H7 (cell line): Measurements from ENCODE around the gene SH3RF3. TPM values are rescaled to one million over a fixed set of nuclear protein-coding genes. Genes with fewer than 3 reads are reported as not detected.

Experiments used
- DNase-seq: peaks from one replicate; pipeline ENCODE4 v3.0.0; 2012
- H3K27me3 ChIP-seq: 2 replicates; pipeline ENCODE4 v1.6.0; 2011; ENCODE audit warnings: mild to moderate bottlenecking, low read length; ENCODE audit not compliant: control insufficient read depth, insufficient read depth
- H3K36me3 ChIP-seq: replicated peaks from 2 replicates; pipeline ENCODE4 v1.5.1; 2011; ENCODE audit warnings: low read length; ENCODE audit not compliant: control insufficient read depth, insufficient read depth
- H3K4me3 ChIP-seq: 2 replicates; pipeline ENCODE4 v1.5.1; 2011; ENCODE audit warnings: low read depth, mild to moderate bottlenecking, control low read depth, low read length, moderate library complexity; ENCODE audit not compliant: insufficient read depth
- total RNA-seq: library from RNA; depleted of rRNA; stranded (reverse); fragments of >200 nt; shearing (Covaris generic); gene quantifications from 2 replicates; pipeline ENCODE4 v1.2.3, GENCODE V29; 2014

The SH3RF3 gene
- total RNA-seq, 1 experiment from 2014 or later: 0.80 TPM

GRCh38 chr2:109497463-109497862 lies 368.5 kb downstream of the SH3RF3 start:
- no peak for DNase-seq
- H3K36me3 ChIP-seq: no peaks in the 10 kb centered on the region
- no peak overlapping the region for H3K4me3 ChIP-seq
- no peaks in the 10 kb centered on the region for H3K27me3 ChIP-seq

DNA sequence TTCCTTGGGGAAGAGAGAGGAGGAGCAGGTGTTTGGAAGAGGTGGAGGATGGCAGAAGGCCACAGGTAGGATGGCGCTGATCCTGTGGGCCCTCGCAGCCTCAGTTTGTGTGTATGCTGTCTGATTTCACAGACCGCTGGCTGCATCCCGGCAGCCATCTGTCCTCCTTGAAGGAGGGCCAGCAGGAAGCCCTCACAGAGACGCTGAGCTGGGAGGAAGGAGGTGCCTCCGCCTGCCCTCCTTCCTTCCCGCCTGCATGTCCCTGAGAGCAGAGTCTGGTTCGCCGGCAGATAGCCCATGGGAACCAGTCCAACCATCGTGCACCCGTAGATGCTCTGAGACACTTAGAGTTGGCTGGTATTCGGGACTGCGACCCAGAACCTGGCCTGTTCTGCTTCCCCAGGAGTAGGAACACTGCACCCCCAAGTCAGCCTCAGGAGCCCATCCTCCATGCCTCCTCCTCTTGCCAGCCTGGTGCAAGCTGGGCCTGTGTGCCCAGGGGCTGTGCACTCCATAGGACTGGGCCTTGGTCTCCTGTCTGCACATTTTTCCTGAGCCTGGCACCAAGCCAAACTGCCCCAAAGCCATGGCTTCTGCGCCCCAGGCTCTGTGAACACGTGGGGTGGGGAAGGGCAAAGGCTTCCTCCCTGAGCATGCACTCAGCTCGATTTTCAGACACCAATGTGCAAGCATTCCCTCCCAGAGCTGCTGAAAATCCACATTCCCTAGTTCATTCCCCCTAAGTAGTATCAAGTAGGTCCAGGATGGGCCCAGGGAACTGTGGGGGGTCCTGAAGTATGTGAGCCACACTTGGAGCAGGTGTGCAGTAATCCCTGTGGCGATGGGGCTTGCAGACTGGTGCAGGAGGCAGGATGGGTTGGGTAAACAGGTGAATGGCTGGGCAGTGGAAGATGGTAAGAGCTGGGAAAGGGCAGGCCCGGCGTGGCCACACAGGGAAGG lies 369.2 kb downstream of the SH3RF3 start:
- Histone ChIP-seq H3K36me3 (no peaks in the 10 kb centered on the region), H3K27me3 (no peaks in the 10 kb centered on the region), H3K4me3 (no peak overlapping the region)
- no peak for DNase-seq

GRCh38 chr2:109498906-109499305 lies 369.9 kb downstream of the SH3RF3 start:
- no peaks in the 10 kb centered on the region for H3K27me3 ChIP-seq
- H3K4me3 ChIP-seq: no peak overlapping the region
- no peaks in the 10 kb centered on the region for H3K36me3 ChIP-seq
- DNase-seq: no peak

DNA sequence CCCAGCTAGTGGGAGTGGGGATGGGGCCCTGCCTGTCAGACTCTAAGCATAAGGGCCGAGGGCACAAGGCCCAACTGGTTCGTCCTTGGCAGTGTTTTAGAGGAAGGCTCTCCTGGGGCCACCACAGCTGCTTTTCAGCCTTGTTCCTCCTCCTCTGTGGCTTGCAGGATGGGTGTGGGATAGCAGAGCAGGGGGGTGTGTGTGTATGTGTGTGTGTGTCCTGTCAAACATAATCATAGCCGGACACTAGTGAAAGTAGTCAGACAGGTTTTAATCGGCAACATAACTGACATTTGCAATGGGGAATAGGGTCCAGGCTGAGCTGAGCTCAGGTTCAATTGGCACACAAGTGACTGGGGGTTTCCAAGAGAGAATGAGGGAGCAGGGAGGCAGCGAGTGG lies 370.6 kb downstream of the SH3RF3 start:
- H3K36me3 ChIP-seq: no peaks in the 10 kb centered on the region
- DNase-seq: no peak
- H3K4me3 ChIP-seq: no peak overlapping the region
- no peaks in the 10 kb centered on the region for H3K27me3 ChIP-seq

DNA sequence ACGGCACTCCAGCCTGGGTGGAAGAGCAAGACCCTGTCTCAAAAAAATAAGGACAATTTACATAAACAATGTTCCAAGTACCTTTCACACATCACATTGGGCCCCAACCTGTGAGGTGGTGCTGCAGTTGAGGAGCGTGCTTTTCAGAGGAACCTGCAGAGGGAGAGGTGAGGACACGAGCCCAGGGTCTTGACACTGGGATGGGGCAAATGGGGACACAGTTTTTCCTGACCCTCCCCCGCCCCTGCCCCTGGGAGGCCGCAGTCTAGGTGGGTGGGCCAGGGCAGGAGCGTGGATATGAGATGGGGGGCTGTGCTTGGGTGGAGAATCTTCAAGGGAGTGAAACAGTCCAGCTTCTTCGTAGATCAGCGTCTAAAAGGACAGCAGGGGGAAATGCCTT lies 371.9 kb downstream of the SH3RF3 start:
- Histone ChIP-seq H3K27me3 (no peaks in the 10 kb centered on the region), H3K36me3 (no peaks in the 10 kb centered on the region), H3K4me3 (no peak overlapping the region)
- peak; percentile 75 for DNase-seq

- H3K4me3 ChIP-seq: no peak overlapping the region
- H3K36me3 ChIP-seq: no peaks in the 10 kb centered on the region
- DNase-seq: no peak
- no peaks in the 10 kb centered on the region for H3K27me3 ChIP-seq
Observed at GRCh38 chr2:109501461-109501860, 372.5 kb downstream of the SH3RF3 start.

DNA sequence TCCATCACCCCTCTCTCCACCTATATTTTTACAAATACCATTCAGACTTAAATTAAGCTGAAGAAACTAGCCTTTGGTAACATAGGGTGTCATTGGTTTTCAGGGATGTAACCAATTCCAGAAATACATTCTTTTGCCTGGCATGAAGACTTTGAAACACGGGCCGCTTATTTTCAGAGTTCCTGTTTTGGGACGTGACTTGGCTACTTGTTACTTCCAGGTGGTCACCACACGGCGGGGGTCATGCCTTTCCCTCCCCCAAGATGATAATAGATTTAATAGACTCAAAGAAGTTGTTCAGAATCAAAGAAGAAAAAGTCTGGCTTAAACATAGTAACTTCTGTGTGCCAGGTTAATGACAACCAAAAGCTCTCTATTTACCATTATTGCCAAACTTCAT lies 374.2 kb downstream of the SH3RF3 start:
- H3K4me3 ChIP-seq: no peak overlapping the region
- H3K27me3 ChIP-seq: no peaks in the 10 kb centered on the region
- no peaks in the 10 kb centered on the region for H3K36me3 ChIP-seq
- no peak for DNase-seq

- Histone ChIP-seq H3K27me3 (no peaks in the 10 kb centered on the region), H3K4me3 (no peak overlapping the region), H3K36me3 (no peaks in the 10 kb centered on the region)
- DNase-seq: no peak
Observed at GRCh38 chr2:109507217-109507616, 378.2 kb downstream of the SH3RF3 start.

GRCh38 chr2:109507828-109508227 lies 378.8 kb downstream of the SH3RF3 start:
- Histone ChIP-seq H3K36me3 (no peaks in the 10 kb centered on the region), H3K4me3 (no peak overlapping the region), H3K27me3 (no peaks in the 10 kb centered on the region)
- no peak for DNase-seq

DNA sequence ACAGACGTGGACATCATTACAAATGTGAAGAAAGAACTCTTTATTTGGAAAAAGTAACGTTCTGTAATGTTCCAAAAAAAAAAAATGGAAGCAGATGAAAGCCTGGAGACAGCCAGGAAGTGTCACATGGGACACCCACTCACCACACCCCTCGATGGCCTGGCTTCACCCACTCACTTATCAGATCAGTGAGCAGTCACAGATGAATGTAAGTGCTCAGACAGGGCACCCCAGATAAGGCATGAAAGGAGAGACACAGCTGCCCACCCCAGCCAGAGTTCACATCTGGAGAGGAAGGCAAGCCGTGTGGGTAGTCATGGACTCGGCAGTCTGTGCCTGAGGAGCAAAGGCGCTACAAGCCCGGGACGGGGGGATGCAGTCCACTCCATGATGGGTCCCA lies 379.6 kb downstream of the SH3RF3 start:
- H3K27me3 ChIP-seq: no peaks in the 10 kb centered on the region
- H3K36me3 ChIP-seq: no peaks in the 10 kb centered on the region
- DNase-seq: no peak
- no peak overlapping the region for H3K4me3 ChIP-seq

DNA sequence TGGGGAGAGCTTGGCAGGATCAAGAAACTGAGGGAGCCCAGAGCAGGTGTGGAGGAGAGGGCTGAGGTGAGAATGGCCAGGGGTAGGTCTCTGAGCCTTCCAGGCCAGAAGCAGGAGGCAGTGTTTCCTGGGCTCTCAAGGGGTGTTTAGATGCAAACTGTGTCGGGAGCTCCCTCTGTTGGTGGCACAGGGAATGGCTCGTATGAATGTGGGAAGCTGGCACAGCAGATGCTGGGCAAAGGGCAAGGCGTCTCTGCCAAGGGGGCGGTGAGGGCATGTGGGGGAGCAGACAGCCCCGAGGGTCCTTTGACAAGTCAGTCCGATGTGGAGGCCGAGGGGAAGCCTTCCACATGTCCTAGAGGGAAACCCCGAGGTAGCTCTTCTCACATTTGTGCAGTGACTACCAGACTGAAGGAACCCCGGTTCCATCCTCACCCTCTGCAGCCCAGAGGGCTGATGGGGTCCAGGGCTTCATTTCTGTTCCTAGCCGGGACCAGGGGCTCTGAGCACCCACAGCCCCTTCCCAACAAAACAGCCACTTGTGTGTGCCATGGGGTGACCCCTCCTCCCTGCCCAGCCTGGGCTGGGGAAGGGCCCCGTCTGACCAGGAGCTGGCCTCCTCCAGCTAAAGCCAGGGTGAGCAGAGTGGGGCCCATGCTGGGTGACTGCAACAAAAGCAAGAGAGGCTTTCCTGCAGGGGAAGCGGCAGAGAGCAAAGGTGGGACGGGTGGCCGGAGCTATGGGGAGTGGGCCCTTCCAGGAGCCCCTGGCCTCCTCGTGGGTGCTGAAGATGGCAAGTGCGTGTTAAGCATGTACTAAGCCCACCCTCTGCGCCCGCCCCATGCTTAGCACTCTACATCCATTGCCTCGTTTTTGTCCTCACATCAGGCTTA lies 381.4 kb downstream of the SH3RF3 start:
- H3K4me3 ChIP-seq: no peak overlapping the region
- peak; percentile 92 for DNase-seq
- no peaks in the 10 kb centered on the region for H3K36me3 ChIP-seq
- no peaks in the 10 kb centered on the region for H3K27me3 ChIP-seq

- H3K4me3 ChIP-seq: no peak overlapping the region
- no peaks in the 10 kb centered on the region for H3K36me3 ChIP-seq
- no peak for DNase-seq
- no peaks in the 10 kb centered on the region for H3K27me3 ChIP-seq
Observed at GRCh38 chr2:109511168-109511567, 382.2 kb downstream of the SH3RF3 start.

DNA sequence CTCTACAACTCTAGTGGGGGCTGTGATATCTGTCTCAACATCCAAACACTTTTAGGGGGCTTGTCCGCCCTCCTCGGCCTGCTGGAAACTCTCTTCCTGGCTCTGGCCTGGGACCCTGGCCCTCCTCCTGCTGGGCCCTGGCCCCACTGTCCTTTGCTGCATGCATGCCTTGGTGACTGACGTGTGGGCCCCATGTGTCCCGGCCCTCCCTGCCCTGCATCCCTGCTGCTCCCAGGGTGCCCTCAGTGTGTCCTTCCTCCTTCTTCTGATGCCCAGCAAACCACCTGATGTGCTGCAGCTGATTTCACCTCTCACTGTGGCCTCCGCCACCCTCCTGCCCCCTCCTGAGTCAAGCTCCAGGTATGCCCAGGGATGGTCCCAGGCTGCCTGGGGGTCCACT lies 383.1 kb downstream of the SH3RF3 start:
- Histone ChIP-seq H3K4me3 (no peak overlapping the region), H3K36me3 (no peaks in the 10 kb centered on the region), H3K27me3 (no peaks in the 10 kb centered on the region)
- DNase-seq: no peak

GRCh38 chr2:109513230-109513629 lies 384.2 kb downstream of the SH3RF3 start:
- Histone ChIP-seq H3K36me3 (no peaks in the 10 kb centered on the region), H3K27me3 (no peaks in the 10 kb centered on the region), H3K4me3 (no peak overlapping the region)
- DNase-seq: no peak
